GM12878 (cell line): ENCODE measurements around the gene CD248. TPM values are rescaled to one million over a fixed set of nuclear protein-coding genes. Genes with fewer than 3 reads are reported as not detected.

Experiments used
- ATAC-seq: fragments of 200-7000 bp; cut with Tn5 transposase; 3 replicates; pipeline ENCODE4 v1.9.1; 2020; ENCODE audit warnings: mild to moderate bottlenecking, moderate library complexity
- BruUV-seq: library from RNA; stranded (reverse); fragments of 400-500 nt; replicated peaks from 2 replicates; lab custom pipeline; 2021; lab: Mats Ljungman, UMichigan
- CTCF ChIA-PET: fragments of 300-600 bp; sonication (Branson Sonifier 250); formaldehyde crosslinking; extraction: SDS; loops from one replicate; lab custom pipeline; 2021; ENCODE audit warnings: inconsistent platforms; lab: Yijun Ruan, JAX
- POLR2A ChIA-PET: fragments of 350-600 bp; formaldehyde crosslinking; extraction: SDS; loops from one replicate; lab custom pipeline; 2021; ENCODE audit warnings: inconsistent platforms; lab: Charles Lee
- RAD21 ChIA-PET: fragments of 300-600 bp; sonication (Branson Sonifier 250); formaldehyde crosslinking; loops from one replicate; lab custom pipeline; 2023; ENCODE audit warnings: antibody characterized with exemption; ENCODE audit not compliant: unreplicated experiment; lab: Charles Lee
- SMC1A ChIA-PET: fragments of 300-600 bp; sonication (Branson Sonifier 250); formaldehyde crosslinking; loops from one replicate; lab custom pipeline; 2023; ENCODE audit not compliant: unreplicated experiment, uncharacterized antibody; lab: Charles Lee
- DNase-seq: peaks from one replicate; pipeline ENCODE4 v3.0.0-alpha.2; 2011; ENCODE audit warnings: low read depth, low spot score
- FAIRE-seq: peaks from 3 replicates; lab custom pipeline; 2011; peaks lifted over from hg19 to GRCh38; lab: Jason Lieb, UNC
- H2AFZ ChIP-seq: 2 replicates; pipeline ENCODE4 v1.6.0; 2011; ENCODE audit warnings: low read depth, low read length, control low read depth; ENCODE audit not compliant: control insufficient read depth
- H3K27ac ChIP-seq: 2 replicates; pipeline ENCODE4 v1.5.1; 2011; ENCODE audit warnings: control low read depth; ENCODE audit not compliant: control insufficient read depth, insufficient read depth
- H3K27me3 ChIP-seq, 2 experiments: replicated peaks in 1 of 2; 2 replicates each; pipeline versions ENCODE4 v1.6.0 to v1.6.1; 2011; ENCODE audit warnings: low read length in 1 of 2; ENCODE audit not compliant: control insufficient read depth in 2 of 2, insufficient read depth in 2 of 2
- H3K36me3 ChIP-seq, 2 experiments: 2 replicates each; pipeline ENCODE4 v1.5.1; 2011; ENCODE audit warnings: low read length in 1 of 2; ENCODE audit not compliant: control insufficient read depth in 2 of 2, insufficient read depth in 2 of 2
- H3K4me1 ChIP-seq: 2 replicates; pipeline ENCODE4 v1.6.1; 2011; ENCODE audit warnings: mild to moderate bottlenecking, low read length, moderate library complexity, mixed read lengths; ENCODE audit not compliant: control insufficient read depth, insufficient read depth
- H3K4me2 ChIP-seq: 2 replicates; pipeline ENCODE4 v1.6.0; 2011; ENCODE audit warnings: control low read depth; ENCODE audit not compliant: control insufficient read depth, insufficient read depth
- H3K4me3 ChIP-seq: fragments of 200-600 bp; sonication (generic); 2 replicates; pipeline ENCODE4 v1.5.1; 2016
- H3K79me2 ChIP-seq: 2 replicates; pipeline ENCODE4 v1.6.0; 2011; ENCODE audit warnings: low read length; ENCODE audit not compliant: control insufficient read depth, insufficient read depth
- H3K9ac ChIP-seq: 2 replicates; pipeline ENCODE4 v1.8.0; 2011; ENCODE audit warnings: low read length, control low read depth, mixed read lengths; ENCODE audit not compliant: control insufficient read depth, insufficient read depth
- H3K9me3 ChIP-seq: replicated peaks from 3 replicates; pipeline ENCODE4 v1.5.1; 2011; ENCODE audit warnings: mild to moderate bottlenecking, low read length; ENCODE audit not compliant: control insufficient read depth, insufficient read depth
- H4K20me1 ChIP-seq: 2 replicates; pipeline ENCODE4 v1.6.0; 2011; ENCODE audit not compliant: control insufficient read depth, insufficient read depth
- PAX5 ChIP-seq: IDR thresholded peaks from 2 replicates; pipeline ENCODE4 v1.6.1; 2011; ENCODE audit warnings: low read depth, low read length, borderline replicate concordance
- POLR2A ChIP-seq: IDR thresholded peaks from 2 replicates; pipeline ENCODE4 v1.6.1; 2011; ENCODE audit warnings: low read depth, mild to moderate bottlenecking, low read length
- POLR2AphosphoS5 ChIP-seq: IDR thresholded peaks from 2 replicates; pipeline ENCODE4 v1.6.1; 2011; ENCODE audit warnings: mild to moderate bottlenecking, low read length, inconsistent platforms
- SUPT20H ChIP-seq: IDR thresholded peaks from 2 replicates; pipeline ENCODE4 v1.6.1; 2011; ENCODE audit warnings: low read depth, mild to moderate bottlenecking, low read length, moderate library complexity, borderline replicate concordance; ENCODE audit not compliant: control insufficient read depth
- WGBS: methylation state at CpG from one replicate; pipeline ENCODE4 v1.1.6; 2016; ENCODE audit warnings: low lambda C conversion rate; ENCODE audit not compliant: insufficient replicate concordance, insufficient coverage; ENCODE audit errors: missing lambda C conversion rate; 5-methylcytosine and 5-hydroxymethylcytosine counted together
- in situ Hi-C: fragments of 300-500 bp; cut with MboI; formaldehyde crosslinking; loops from 9 replicates; pipeline ENCODE4 v1.14.3; 2018; ENCODE audit warnings: mixed read lengths
- intact Hi-C: fragments of 100-400 bp; cut with micrococcal nuclease; formaldehyde crosslinking; loops from one replicate; pipeline ENCODE4 v1.14.2; 2022; ENCODE audit not compliant: unreplicated experiment
- polyA plus RNA-seq, 11 experiments: library from polyadenylated mRNA; depleted of rRNA in 4 of 11; unstranded in 6 of 11; stranded (reverse) in 5 of 11; fragments of >200 nt; fragmentation: Nextera tagmentation in 4 of 11; fragmentation: Illumina TruSeq in 1 of 11; extraction: Ambion mirVana in 4 of 11; extraction: Trizol in 1 of 11; gene quantifications; 1 replicate in 1 of 11; 2 replicates in 10 of 11; pipeline versions ENCODE4 v1.2.1 to v1.2.3, GENCODE V29; 2011 to 2016; ENCODE audit warnings: inconsistent platforms in 2 of 11, missing spikeins in 2 of 11, low read depth in 1 of 11
- total RNA-seq, 4 experiments: library from RNA; depleted of rRNA in 3 of 4; stranded (reverse); fragments of >200 nt in 3 of 4; fragmentation: Illumina TruSeq in 1 of 4; extraction: Trizol in 1 of 4; gene quantifications; 2 replicates each; pipeline versions ENCODE4 v1.2.1 to v1.2.3, GENCODE V29; 2013 to 2021
- TF ChIP-seq, protein P1 (sequence below): fragments of 450-650 bp; conservative IDR thresholded peaks from 2 replicates; pipeline ENCODE4 v1.6.1; 2017; ENCODE audit warnings: mild to moderate bottlenecking, moderate library complexity

CD248 gene
- total and polyA plus RNA-seq, 10 of the 15 experiments (the other 5 are each of a cell fraction or from before 2014, with no cell fraction given): 0.10 to 0.21 (median 0.20) TPM; not detected in 7

DNA sequence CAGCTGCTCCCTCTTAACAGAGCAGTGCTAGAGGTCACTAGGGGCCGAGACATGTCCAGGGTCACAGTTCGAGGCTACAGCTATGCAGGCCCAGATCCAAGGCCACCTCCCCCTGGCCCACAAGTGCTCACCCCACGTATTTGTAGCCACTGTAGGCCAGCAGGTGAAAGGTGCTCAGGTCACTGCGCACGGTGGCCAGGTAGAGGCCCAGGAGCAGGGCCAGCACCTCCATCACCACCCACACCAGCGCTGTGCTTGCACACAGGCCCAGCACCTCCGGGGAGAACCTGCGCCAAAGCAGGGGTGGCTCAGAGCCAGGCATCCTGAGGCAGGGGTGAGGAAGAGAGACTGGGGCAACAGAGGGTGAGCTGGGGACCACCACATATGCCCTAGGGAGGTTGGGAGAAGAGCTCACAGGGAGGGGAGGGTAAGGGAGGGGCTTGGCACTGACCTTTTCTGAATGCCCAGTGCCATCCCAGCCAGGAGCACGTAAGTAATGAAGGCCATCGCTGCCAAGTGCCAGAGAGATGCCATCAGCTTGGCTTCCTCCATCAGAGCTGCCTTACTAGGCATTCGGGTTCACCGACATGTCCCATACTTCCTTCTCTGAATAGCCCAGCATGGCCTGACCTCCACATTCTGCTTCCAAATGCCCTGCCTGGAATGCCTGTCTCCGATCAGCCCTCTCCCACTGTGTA lies 31.4 kb downstream of the CD248 start:
- Histone ChIP-seq H3K9me3 (no peaks in the 10 kb centered on the region), H3K9ac (no peak overlapping the region), H3K27ac (no peak overlapping the region), H2AFZ (no peak overlapping the region), H3K79me2 (peaks cover 12% of the 10 kb centered on the region), H4K20me1 (no peaks in the 10 kb centered on the region; the same call in none of the 2 replicates), H3K4me3 (no peak overlapping the region), H3K27me3 (no peaks in the 10 kb centered on the region), H3K36me3 (no peaks in the 10 kb centered on the region; a peak in 1 of 4 replicates), H3K4me1 (peaks cover 21% of the 10 kb centered on the region), H3K4me2 (no peak overlapping the region)
- ChIA-PET SMC1A (interaction anchor here (1.2 kb wide), 1 partner anchor 32 kb away, joined by 3 read pairs; no protein-coding TSS in a partner anchor), CTCF (interaction anchor here (0.6 to 2.2 kb wide), 5 partner anchors 26 to 398 kb away, joined by 3 to 9 read pairs (median 3); no protein-coding TSS in a partner anchor), POLR2A (interaction anchor here (1.6 to 1.9 kb wide), 2 partner anchors 17 to 25 kb away, joined by 5 to 6 read pairs; partner anchors contain the start of gene RAB1B), RAD21 (interaction anchor here (0.6 kb wide), 1 partner anchor 148 kb away, joined by 3 read pairs; no protein-coding TSS in a partner anchor)
- BruUV-seq: no TSS peak
- FAIRE-seq: no peak
- in situ Hi-C loops: no loop called here
- 90% methylated on average over 13 of the region's 13 CpGs for WGBS
- intact Hi-C loops: no loop called here
- TF ChIP-seq, protein P1, sequence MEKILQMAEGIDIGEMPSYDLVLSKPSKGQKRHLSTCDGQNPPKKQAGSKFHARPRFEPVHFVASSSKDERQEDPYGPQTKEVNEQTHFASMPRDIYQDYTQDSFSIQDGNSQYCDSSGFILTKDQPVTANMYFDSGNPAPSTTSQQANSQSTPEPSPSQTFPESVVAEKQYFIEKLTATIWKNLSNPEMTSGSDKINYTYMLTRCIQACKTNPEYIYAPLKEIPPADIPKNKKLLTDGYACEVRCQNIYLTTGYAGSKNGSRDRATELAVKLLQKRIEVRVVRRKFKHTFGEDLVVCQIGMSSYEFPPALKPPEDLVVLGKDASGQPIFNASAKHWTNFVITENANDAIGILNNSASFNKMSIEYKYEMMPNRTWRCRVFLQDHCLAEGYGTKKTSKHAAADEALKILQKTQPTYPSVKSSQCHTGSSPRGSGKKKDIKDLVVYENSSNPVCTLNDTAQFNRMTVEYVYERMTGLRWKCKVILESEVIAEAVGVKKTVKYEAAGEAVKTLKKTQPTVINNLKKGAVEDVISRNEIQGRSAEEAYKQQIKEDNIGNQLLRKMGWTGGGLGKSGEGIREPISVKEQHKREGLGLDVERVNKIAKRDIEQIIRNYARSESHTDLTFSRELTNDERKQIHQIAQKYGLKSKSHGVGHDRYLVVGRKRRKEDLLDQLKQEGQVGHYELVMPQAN: no peak
- TF ChIP-seq POLR2A: 0 out of 2 replicates have a peak, but pooled peaks have one; percentile 16
- TF ChIP-seq SUPT20H: no peak
- no peak for TF ChIP-seq PAX5
- 0 out of 2 replicates have a peak, but pooled peaks have one; percentile 38 for TF ChIP-seq POLR2AphosphoS5
- no peak for DNase-seq
- no peak for ATAC-seq
